Activated CD8-positive, alpha-beta T cell treated with anti-CD3 and anti-CD28 coated beads for 36 hours (primary cell): ENCODE measurements around the gene CARS1. TPM values are rescaled to one million over a fixed set of nuclear protein-coding genes. Genes with fewer than 3 reads are reported as not detected.
A peak's percentile ranks its signal among the peaks of the same experiment; 100 is the strongest.

Source experiments
- ATAC-seq: fragments of 200-7000 bp; cut with Tn5 transposase; one replicate; pipeline ENCODE4 v1.10.0; 2021; ENCODE audit warnings: mild to moderate bottlenecking, moderate library complexity
- CTCF ChIA-PET: fragments of 350-600 bp; sonication (Branson Sonifier 250); formaldehyde crosslinking; loops from one replicate; lab custom pipeline; 2021; ENCODE audit warnings: antibody characterized with exemption; lab: Charles Lee
- POLR2A ChIA-PET: fragments of 350-600 bp; sonication (Branson Sonifier 250); formaldehyde crosslinking; loops from one replicate; lab custom pipeline; 2021; ENCODE audit warnings: antibody characterized with exemption; lab: Charles Lee
- DNase-seq: peaks from one replicate; pipeline ENCODE4 v3.0.0-alpha.2; 2020
- H3K27ac Mint-ChIP-seq: one replicate; pipeline ENCODE4 v1.8.0; 2021; ENCODE audit warnings: mild to moderate bottlenecking, mixed read lengths
- H3K27me3 Mint-ChIP-seq: one replicate; pipeline ENCODE4 v1.8.0; 2021; ENCODE audit warnings: mixed read lengths
- H3K36me3 Mint-ChIP-seq: one replicate; pipeline ENCODE4 v1.8.0; 2021; ENCODE audit warnings: low read depth, mixed read lengths
- H3K4me1 Mint-ChIP-seq: one replicate; pipeline ENCODE4 v1.8.0; 2021; ENCODE audit warnings: low read depth, mixed read lengths
- H3K4me3 Mint-ChIP-seq: one replicate; pipeline ENCODE4 v1.8.0; 2021; ENCODE audit warnings: mild to moderate bottlenecking, moderate library complexity, mixed read lengths
- H3K9me3 Mint-ChIP-seq: one replicate; pipeline ENCODE4 v1.8.0; 2021; ENCODE audit warnings: mixed read lengths
- CTCF ChIP-seq: fragments of 200-600 bp; IDR thresholded peaks from one replicate; pipeline ENCODE4 v1.8.0; 2022; ENCODE audit warnings: antibody characterized with exemption, mild to moderate bottlenecking
- intact Hi-C: fragments of 100-400 bp; cut with micrococcal nuclease; formaldehyde crosslinking; loops from one replicate; pipeline ENCODE4 v1.10.0; 2022
- total RNA-seq, 2 experiments: library from RNA; stranded (reverse); gene quantifications; one replicate each; pipeline ENCODE4 v1.2.3, GENCODE V29; 2021

CARS1 gene
- total RNA-seq, 2 experiments from 2014 or later, result 82.7 to 88.2 TPM

GRCh38 chr11:2976294-2977063, 80.7 kb downstream of the CARS1 start:
- Mint-ChIP-seq H3K27ac (peak overlapping the region; percentile 17), H3K27me3 (no peaks in the 10 kb centered on the region), H3K9me3 (no peaks in the 10 kb centered on the region), H3K4me3 (no peak overlapping the region), H3K36me3 (peaks cover 56% of the 10 kb centered on the region), H3K4me1 (peaks cover 48% of the 10 kb centered on the region)
- DNase-seq, result no peak
- intact Hi-C loops, result loop anchor here (5.0 kb wide), 1 partner anchor 41 kb away; no protein-coding TSS in a partner anchor
- POLR2A ChIA-PET, result interaction anchor here (0.6 to 3.8 kb wide), 11 partner anchors 9 to 112 kb away, joined by 3 to 23 read pairs (median 5); partner anchors contain the start of gene NAP1L4
- no peak for ATAC-seq
- CTCF ChIA-PET, result interaction anchor here (0.8 to 3.7 kb wide), 18 partner anchors 9 to 238 kb away, joined by 3 to 46 read pairs (median 6); no protein-coding TSS in a partner anchor
- no peak for TF ChIP-seq CTCF

- ATAC-seq (peak; percentile 94), DNase-seq (peak; percentile 57)
- peak; percentile 59 for TF ChIP-seq CTCF
- ChIA-PET CTCF (interaction anchor here (0.8 to 3.7 kb wide), 28 partner anchors 8 to 442 kb away, joined by 3 to 46 read pairs (median 4); partner anchors contain the start of gene PHLDA2), POLR2A (interaction anchor here (1.0 to 3.8 kb wide), 9 partner anchors 8 to 113 kb away, joined by 3 to 23 read pairs (median 8); partner anchors contain the start of gene NAP1L4)
- intact Hi-C loops, result loop anchor here (5.0 kb wide), 1 partner anchor 42 kb away; no protein-coding TSS in a partner anchor
- no peaks in the 10 kb centered on the region for H3K9me3 Mint-ChIP-seq
- H3K4me3 Mint-ChIP-seq, result no peak overlapping the region
- peaks cover 44% of the 10 kb centered on the region for H3K4me1 Mint-ChIP-seq
- no peaks in the 10 kb centered on the region for H3K27me3 Mint-ChIP-seq
- peak overlapping the region; percentile 8 for H3K27ac Mint-ChIP-seq
- peaks cover 60% of the 10 kb centered on the region for H3K36me3 Mint-ChIP-seq
Measured at GRCh38 chr11:2975594-2975993, 81.6 kb downstream of the CARS1 start.

GRCh38 chr11:2974272-2974671, 83.0 kb downstream of the CARS1 start:
- DNase-seq (no peak), ATAC-seq (peak; percentile 31)
- Mint-ChIP-seq H3K27me3 (no peaks in the 10 kb centered on the region), H3K27ac (peak overlapping the region; percentile 74), H3K36me3 (peaks cover 72% of the 10 kb centered on the region), H3K4me3 (no peak overlapping the region), H3K9me3 (no peaks in the 10 kb centered on the region), H3K4me1 (peaks cover 42% of the 10 kb centered on the region)
- CTCF ChIA-PET, result interaction anchor here (1.1 to 3.7 kb wide), 9 partner anchors 15 to 441 kb away, joined by 4 to 46 read pairs (median 10); no protein-coding TSS in a partner anchor
- intact Hi-C loops, result no loop called here
- no peak for TF ChIP-seq CTCF
- POLR2A ChIA-PET, result interaction anchor here (0.7 to 3.8 kb wide), 7 partner anchors 8 to 225 kb away, joined by 3 to 23 read pairs (median 6); no protein-coding TSS in a partner anchor

GRCh38 chr11:2968341-2968900, 88.8 kb downstream of the CARS1 start:
- ChIA-PET CTCF (interaction anchor here (1.0 to 3.5 kb wide), 5 partner anchors 7 to 53 kb away, joined by 3 to 10 read pairs (median 3); no protein-coding TSS in a partner anchor), POLR2A (interaction anchor here (0.9 to 2.8 kb wide), 6 partner anchors 7 to 22 kb away, joined by 3 to 9 read pairs (median 5); no protein-coding TSS in a partner anchor)
- intact Hi-C loops, result no loop called here
- no peak overlapping the region for H3K4me3 Mint-ChIP-seq
- H3K9me3 Mint-ChIP-seq, result no peaks in the 10 kb centered on the region
- ATAC-seq, result no peak
- H3K27me3 Mint-ChIP-seq, result no peaks in the 10 kb centered on the region
- peaks cover 76% of the 10 kb centered on the region for H3K36me3 Mint-ChIP-seq
- TF ChIP-seq CTCF, result no peak
- DNase-seq, result no peak
- H3K27ac Mint-ChIP-seq, result no peak overlapping the region
- peaks cover 30% of the 10 kb centered on the region for H3K4me1 Mint-ChIP-seq
